HUES64 (cell line): ENCODE measurements around the gene ZC3H8.
"Not testable (repeated sequence)": the region's sequence is repeated elsewhere in the genome, so short reads cannot be mapped to it uniquely, and the experiment has no call there.

Experiments used
- H3K27ac ChIP-seq: 2 replicates; pipeline ENCODE4 v1.7.0; 2013; ENCODE audit warnings: low read depth, low read length, inconsistent platforms
- H3K27me3 ChIP-seq: 2 replicates; pipeline ENCODE4 v1.6.1; 2013; ENCODE audit warnings: mild to moderate bottlenecking, low read length; ENCODE audit not compliant: insufficient read depth
- H3K36me3 ChIP-seq: 2 replicates; pipeline ENCODE4 v1.6.1; 2013; ENCODE audit warnings: mild to moderate bottlenecking, low read length; ENCODE audit not compliant: insufficient read depth
- H3K4me1 ChIP-seq: 2 replicates; pipeline ENCODE4 v1.6.1; 2013; ENCODE audit warnings: mild to moderate bottlenecking, low read length, moderate library complexity; ENCODE audit not compliant: insufficient read depth
- H3K4me3 ChIP-seq: 2 replicates; pipeline ENCODE4 v1.5.1; 2013; ENCODE audit warnings: mild to moderate bottlenecking, low read length, moderate library complexity
- H3K9ac ChIP-seq: 2 replicates; pipeline ENCODE4 v1.6.1; 2013; ENCODE audit warnings: mild to moderate bottlenecking, low read depth, low read length
- H3K9me3 ChIP-seq: 2 replicates; pipeline ENCODE4 v1.6.1; 2013; ENCODE audit warnings: low read depth, low read length; ENCODE audit not compliant: insufficient read depth
- WGBS: fragments of 150-250, 120-280 bp; methylation state at CpG from one replicate; pipeline ENCODE4 v1.1.7; 2013; ENCODE audit warnings: missing lambda C conversion rate; 5-methylcytosine and 5-hydroxymethylcytosine counted together

Gene ZC3H8

DNA sequence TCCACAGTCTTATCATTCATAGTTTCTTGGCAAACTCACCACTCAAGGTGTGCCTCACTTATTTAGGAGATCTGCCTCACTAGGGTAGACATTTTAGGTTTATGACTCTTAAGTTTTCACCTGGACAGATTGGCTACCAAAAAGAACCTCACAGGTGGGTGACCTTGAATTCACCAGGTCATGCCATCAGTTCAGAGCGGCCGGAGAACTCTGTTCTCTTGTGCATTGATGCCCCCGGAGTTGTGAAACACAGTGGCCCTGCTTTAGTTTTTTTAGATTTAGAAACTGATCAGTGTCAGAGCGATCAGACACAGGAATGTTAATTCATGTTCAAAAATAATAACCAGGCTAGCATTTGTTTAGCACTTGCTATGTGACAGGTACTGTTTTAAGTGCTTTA, 27.2 kb upstream of the ZC3H8 start:
- 96% methylated on average over 3 of the region's 4 CpGs for WGBS
- H3K4me1 ChIP-seq, H3K27ac ChIP-seq, H3K36me3 ChIP-seq, H3K4me3 ChIP-seq, H3K9ac ChIP-seq, H3K27me3 ChIP-seq, H3K9me3 ChIP-seq: not testable (repeated sequence)

DNA sequence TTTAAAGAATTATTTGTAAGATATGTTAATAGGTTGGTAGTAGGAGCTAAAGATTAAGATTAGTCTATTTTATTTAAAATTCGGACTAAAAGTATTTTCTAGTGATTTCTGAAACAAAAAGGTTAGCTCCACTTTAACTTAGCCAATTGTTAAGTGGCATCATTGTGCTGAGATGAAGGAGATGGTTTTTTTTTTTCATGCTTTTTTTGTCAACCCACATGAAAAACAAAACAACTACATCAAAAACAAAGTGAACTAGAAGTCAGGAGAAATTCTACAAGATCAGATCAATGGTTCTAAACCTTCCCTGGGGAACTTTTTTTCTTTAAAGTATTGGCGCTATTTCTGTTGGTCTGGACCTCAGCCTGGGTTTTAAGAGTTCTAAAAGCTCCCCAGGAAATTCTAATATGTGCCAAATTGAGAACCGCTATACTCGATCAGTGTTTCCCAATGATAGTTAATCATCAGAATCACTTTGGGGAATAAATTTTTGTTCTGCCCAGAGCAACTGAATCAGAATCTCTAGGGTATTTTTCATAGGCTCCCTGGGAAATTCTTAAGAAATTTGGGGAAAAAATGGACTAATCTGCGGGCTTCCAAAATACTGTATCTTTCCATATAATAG, 22.9 kb upstream of the ZC3H8 start:
- Histone ChIP-seq H3K4me1 (peaks cover 15% of the 10 kb centered on the region; the same call in 1 of the 2 replicates), H3K4me3 (no peak overlapping the region; the same call in 1 of the 2 replicates), H3K9ac (no peak overlapping the region), H3K36me3 (no peaks in the 10 kb centered on the region), H3K27me3 (no peaks in the 10 kb centered on the region), H3K9me3 (no peaks in the 10 kb centered on the region), H3K27ac (no peak overlapping the region)
- 95% methylated on average over 4 of the region's 5 CpGs for WGBS

DNA sequence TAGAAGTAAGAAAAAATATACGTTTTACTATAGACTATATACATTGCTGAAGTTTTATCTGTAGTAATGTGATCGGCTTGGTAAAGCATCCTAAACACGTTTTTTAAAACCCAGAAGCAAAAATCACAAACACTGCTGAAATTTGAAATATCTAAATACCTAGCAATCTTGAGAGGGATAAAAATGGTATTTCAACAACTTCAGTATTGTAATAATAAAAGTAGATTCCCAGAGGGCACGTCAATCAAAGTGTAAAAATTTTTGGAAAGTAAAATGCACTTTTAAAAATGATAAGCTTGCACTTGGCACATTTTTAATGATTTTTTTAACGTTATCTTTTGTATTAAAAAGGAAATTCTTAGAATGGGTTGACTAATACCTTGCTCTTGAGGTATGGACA, 22.1 kb upstream of the ZC3H8 start:
- H3K27ac ChIP-seq, result no peak overlapping the region
- no peaks in the 10 kb centered on the region for H3K9me3 ChIP-seq
- WGBS, result 96% methylated on average over 2 of the region's 5 CpGs
- no peaks in the 10 kb centered on the region for H3K36me3 ChIP-seq
- H3K9ac ChIP-seq, result peak overlapping the region; percentile 99
- H3K4me3 ChIP-seq, result peak overlapping the region; percentile 88
- peaks cover 16% of the 10 kb centered on the region; the same call in 1 of the 2 replicates for H3K4me1 ChIP-seq
- H3K27me3 ChIP-seq, result no peaks in the 10 kb centered on the region

DNA sequence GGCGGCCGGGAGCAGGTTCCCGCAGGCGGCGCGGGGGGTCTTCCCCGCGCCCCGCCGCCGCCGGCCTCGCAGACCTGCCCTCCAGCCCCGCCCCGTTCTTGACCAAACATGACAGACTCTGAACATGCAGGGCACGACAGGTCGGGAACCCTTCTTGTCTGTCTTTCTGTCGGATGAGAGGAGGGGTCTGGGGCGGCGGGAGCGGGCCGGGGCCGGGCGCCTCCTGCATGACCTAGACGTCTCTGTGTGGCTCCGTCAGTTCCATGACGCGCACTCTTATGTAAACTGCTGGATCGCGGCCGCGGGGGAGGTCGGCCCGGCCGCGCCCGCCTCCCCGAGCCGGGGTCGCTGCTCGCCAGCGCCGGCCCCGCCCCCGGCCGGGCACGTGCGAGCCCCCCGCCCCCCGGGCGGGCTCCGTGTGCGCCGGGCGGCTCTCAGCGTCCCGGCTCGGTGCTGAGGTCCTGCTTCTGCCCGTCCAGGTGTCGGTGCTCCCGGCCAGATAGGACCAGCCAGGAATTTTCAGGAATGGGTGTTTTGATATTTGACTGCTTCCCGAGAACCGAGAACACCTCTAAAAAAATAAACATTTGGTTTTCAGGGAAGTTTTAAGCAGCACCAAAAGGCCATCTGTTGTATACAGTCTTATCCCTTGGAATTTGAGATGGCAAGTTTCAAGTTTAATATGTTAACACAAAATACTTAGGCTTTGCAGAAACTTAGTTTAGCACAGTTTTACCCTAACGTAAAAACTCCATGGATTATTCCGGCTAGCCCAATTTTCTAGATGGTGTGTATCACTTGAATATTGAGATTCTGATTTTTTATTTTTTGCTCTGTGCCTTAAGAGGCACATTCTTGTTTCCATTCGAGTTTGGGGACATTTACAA, 21.3 kb upstream of the ZC3H8 start:
- H3K36me3 ChIP-seq, result no peaks in the 10 kb centered on the region
- peak overlapping the region; percentile 100 for H3K27ac ChIP-seq
- no peaks in the 10 kb centered on the region for H3K9me3 ChIP-seq
- peak overlapping the region; percentile 99 for H3K9ac ChIP-seq
- no peaks in the 10 kb centered on the region for H3K27me3 ChIP-seq
- H3K4me3 ChIP-seq, result peak overlapping the region; percentile 88
- peaks cover 16% of the 10 kb centered on the region; the same call in 1 of the 2 replicates for H3K4me1 ChIP-seq
- WGBS, result 2% methylated on average over 65 of the region's 66 CpGs

DNA sequence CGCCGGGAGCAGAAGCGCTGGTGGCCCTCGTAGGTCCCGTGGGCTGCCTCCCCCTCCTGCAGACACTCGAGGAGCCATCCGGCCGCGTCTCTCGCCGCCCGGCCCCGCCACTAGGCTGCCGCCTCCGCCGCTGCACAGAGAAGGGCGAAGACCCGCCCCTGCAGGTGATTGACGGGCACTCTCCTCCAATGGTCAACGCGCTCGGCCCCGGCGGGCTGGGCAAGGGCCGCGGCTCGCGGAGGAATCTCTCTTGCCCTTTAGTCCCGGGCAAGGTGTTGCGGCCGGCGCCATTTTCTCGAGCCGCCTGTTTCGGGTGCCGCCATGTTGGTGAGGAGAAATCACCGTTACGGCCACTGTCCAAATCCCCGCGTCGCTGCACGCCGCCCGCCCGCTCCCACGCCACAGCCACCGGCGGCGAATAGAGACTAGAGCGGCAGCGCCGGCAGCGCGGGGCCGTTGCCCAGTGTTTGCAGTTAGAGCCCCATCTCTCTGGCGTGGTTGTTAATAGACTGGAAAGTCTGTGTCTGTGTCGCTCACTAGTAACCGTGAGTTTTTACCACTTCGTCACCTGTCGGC, 20.6 kb upstream of the ZC3H8 start, which contains the start of gene ZC3H6:
ZC3H6 (plus strand) TSS at position 287 of the 576 bp plus-strand sequence. CDS start 398 bp downstream, outside the sequence.
- no peaks in the 10 kb centered on the region for H3K36me3 ChIP-seq
- H3K9ac ChIP-seq, result peak within 1 kb of the TSS; percentile 99
- H3K27ac ChIP-seq, result peak within 1 kb of the TSS; percentile 100
- peaks cover 16% of the 10 kb centered on the region; the same call in 1 of the 2 replicates for H3K4me1 ChIP-seq
- under 1% methylated on average over 60 of the region's 60 CpGs for WGBS
- no peaks in the 10 kb centered on the region for H3K27me3 ChIP-seq
- peak within 1 kb of the TSS; percentile 88 for H3K4me3 ChIP-seq
- no peaks in the 10 kb centered on the region for H3K9me3 ChIP-seq

DNA sequence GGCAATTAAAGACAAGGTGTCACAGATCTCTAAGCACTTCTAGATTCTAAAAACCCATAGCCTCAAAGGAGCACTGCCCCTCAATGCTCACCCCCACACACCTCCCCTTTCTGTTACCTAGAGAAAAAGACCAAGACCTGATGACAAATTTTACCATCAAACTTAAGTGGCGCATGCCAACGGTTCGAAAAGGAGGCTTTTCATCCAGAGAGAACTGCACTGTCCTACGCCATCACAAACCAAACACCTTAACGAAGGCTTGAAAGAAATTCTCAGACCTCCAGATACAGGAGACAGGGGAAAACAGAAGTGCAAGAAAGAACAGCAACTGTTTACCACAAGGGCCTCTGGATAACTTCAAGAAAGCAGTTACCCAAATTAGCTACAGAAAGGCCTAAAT, 18.5 kb upstream of the ZC3H8 start:
- peaks cover 16% of the 10 kb centered on the region; the same call in 1 of the 2 replicates for H3K4me1 ChIP-seq
- 91% methylated on average over 5 of the region's 5 CpGs for WGBS
- peaks cover 2% of the 10 kb centered on the region; the same call in 1 of the 2 replicates for H3K9me3 ChIP-seq
- H3K27me3 ChIP-seq, result no peaks in the 10 kb centered on the region
- no peak overlapping the region for H3K4me3 ChIP-seq
- H3K27ac ChIP-seq, result no peak overlapping the region
- H3K9ac ChIP-seq, result no peak overlapping the region
- no peaks in the 10 kb centered on the region for H3K36me3 ChIP-seq

DNA sequence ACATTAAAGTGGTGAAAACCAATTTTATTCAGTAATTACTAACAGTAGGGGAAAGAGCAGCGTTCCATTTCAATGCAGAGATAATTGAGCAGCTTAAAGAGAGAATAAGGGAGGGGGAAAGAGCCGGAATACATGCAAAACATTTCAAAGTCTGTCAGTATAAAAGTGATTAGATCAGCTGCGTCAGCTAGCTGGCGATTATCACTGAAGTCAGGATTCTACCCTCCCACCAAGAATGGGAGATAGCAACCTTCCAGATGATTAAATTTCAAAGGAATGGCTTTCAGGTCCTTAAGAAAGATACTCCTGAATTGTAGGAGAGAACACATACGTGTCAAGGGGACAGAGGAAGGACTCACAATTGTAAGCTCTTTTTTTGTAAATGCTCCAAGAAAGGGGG, 17.8 kb upstream of the ZC3H8 start:
- no peak overlapping the region for H3K27ac ChIP-seq
- WGBS, result 76% methylated on average over 5 of the region's 5 CpGs
- no peak overlapping the region for H3K4me3 ChIP-seq

DNA sequence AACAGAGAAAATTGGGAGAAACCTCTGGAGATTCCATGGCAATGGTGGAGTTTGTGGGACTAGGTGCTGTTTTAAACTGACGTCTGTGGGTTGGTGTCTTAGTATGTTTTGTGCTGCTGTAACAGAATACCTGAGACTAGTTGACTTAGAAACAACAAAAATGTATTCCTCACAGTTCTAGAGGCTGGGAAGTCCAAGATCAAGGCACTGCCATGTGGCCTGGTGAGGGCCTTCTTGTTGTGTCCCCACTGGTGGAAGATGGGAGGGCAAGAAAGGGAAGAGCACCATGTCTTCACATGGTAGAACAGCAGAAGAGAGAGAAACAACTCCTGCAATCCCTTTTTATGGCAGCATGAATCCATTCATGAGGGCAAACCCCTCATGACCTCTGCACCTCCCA, 13.7 kb upstream of the ZC3H8 start:
- WGBS, result 96% methylated on average over 1 of the region's 1 CpG
- peaks cover 5% of the 10 kb centered on the region; the same call in 1 of the 2 replicates for H3K4me1 ChIP-seq
- no peak overlapping the region for H3K9ac ChIP-seq

More for the DNA sequence above, 17.8 kb upstream of the ZC3H8 start:
- H3K36me3 ChIP-seq, result no peaks in the 10 kb centered on the region
- peaks cover 7% of the 10 kb centered on the region; the same call in 1 of the 2 replicates for H3K9me3 ChIP-seq
- H3K4me1 ChIP-seq, result peaks cover 16% of the 10 kb centered on the region; the same call in 1 of the 2 replicates
- H3K9ac ChIP-seq, result no peak overlapping the region
- no peaks in the 10 kb centered on the region for H3K27me3 ChIP-seq

DNA sequence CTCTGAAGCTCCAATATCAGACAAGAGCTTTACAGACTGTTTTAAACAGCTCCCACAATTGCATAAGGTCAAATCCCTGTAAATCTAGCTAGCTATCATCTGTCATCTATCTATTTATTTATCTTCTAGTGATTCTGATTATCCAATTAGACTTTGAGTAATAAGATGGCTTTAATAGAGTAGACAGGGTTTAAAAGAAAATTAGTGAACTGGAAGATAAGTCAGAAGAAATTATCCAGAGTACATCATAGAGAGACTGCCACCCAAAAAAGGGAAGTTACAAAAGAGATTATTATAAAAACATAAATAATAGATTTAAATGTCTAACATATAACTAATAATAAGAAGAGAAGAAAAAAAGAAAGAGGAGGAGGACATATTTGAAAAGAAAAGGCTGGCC, 8.0 kb upstream of the ZC3H8 start:
- Histone ChIP-seq H3K9me3 (peaks cover 19% of the 10 kb centered on the region; the same call in 1 of the 2 replicates), H3K4me1 (no peaks in the 10 kb centered on the region), H3K27me3 (no peaks in the 10 kb centered on the region), H3K27ac (no peak overlapping the region), H3K4me3 (no peak overlapping the region), H3K9ac (no peak overlapping the region), H3K36me3 (no peaks in the 10 kb centered on the region)

More for the DNA sequence above, 13.7 kb upstream of the ZC3H8 start:
- no peak overlapping the region for H3K27ac ChIP-seq
- H3K4me3 ChIP-seq, result no peak overlapping the region
- H3K9me3 ChIP-seq, result peaks cover 10% of the 10 kb centered on the region; the same call in 1 of the 2 replicates
- H3K27me3 ChIP-seq, result no peaks in the 10 kb centered on the region
- no peaks in the 10 kb centered on the region for H3K36me3 ChIP-seq

DNA sequence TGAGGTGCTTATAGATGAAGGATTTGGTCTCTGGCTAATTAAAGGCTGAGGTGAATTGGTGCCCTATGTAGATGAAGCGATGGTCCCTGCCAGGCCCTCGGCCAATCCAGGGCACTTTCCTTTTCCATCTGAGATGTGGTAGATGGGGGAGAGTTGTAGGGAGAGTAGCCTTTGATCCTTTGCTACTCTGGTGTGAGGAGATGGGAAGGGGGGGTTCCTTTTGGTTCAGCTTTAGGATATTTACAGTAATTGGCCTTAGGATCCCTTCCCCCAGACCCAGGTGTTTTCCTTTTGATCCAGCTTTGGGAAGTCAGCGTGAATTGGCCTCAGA, 5.4 kb upstream of the ZC3H8 start:
- Histone ChIP-seq H3K27ac (no peak overlapping the region), H3K9me3 (peaks cover 18% of the 10 kb centered on the region; the same call in 1 of the 2 replicates), H3K27me3 (no peaks in the 10 kb centered on the region), H3K36me3 (no peaks in the 10 kb centered on the region), H3K4me1 (no peaks in the 10 kb centered on the region), H3K4me3 (no peak overlapping the region), H3K9ac (no peak overlapping the region)
- WGBS, result 87% methylated on average over 3 of the region's 3 CpGs
